NCI-H1092 (cell line): ENCODE results near the gene OSBPL5.
"Not testable (repeated sequence)": the region's sequence is repeated elsewhere in the genome, so short reads cannot be mapped to it uniquely, and the experiment has no call there.

Source experiments
- DNase-seq: peaks from one replicate; lab custom pipeline; 2025; lab: John Stamatoyannopoulos, UW

The OSBPL5 gene

GRCh38 chr11:3180869-3181268 is 15.8 kb upstream of the OSBPL5 start:
- no peak for DNase-seq

GRCh38 chr11:3178349-3178748 is 13.2 kb upstream of the OSBPL5 start:
- no peak for DNase-seq

GRCh38 chr11:3177931-3178330 is 12.8 kb upstream of the OSBPL5 start:
- no peak for DNase-seq

DNA sequence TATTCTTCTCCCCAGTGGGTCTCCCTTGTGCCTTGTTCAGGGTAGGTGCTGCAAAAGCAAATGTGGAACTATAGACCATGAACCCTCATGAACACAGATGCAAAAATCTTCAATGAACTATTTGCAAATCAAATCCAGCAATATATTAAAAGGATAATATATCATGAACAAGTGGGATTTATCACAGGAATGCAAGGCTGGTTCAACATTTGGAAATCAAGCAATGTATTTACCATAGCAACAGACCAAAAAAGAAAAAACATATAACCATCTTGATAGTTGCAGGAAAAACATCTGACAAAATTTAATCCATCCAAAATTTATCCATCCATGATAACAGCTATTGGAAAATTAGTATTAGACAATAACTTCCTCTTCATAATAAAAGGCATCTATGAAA is 11.4 kb upstream of the OSBPL5 start:
- no peak for DNase-seq

GRCh38 chr11:3175194-3175593 is 10.1 kb upstream of the OSBPL5 start:
- DNase-seq = no peak

DNA sequence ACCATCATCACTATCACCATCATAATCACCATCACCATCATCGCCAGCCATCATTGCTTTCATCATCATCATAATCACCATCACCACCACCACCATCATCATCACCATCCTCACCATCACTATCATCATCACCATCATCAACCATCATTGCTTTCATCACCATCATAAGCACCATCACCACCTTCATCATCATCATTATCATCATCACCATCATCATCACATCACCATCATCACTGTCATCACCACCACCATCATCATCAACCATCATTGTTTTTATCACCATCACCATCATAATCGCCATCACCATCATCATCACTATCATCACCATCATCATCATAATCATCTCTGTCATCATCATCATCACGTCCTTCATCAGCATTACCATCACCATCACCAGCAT is 9.3 kb upstream of the OSBPL5 start:
- DNase-seq = no peak

DNA sequence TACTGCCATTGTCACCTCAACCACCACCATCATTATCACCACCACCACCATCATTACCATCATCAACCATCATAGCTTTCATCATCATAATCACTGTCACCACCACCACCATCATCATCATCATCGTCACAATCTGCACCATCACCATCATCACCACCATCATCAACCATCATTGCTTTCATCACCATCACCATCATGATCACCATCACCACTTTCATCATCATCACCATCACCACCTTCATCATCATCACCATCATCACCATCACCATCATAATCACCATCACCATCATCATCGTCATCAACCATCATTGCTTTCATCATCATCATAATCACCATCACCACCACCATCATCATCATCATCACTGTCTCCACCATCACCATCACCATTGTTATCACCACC is 8.7 kb upstream of the OSBPL5 start:
- no peak for DNase-seq

GRCh38 chr11:3171931-3172560 is 6.9 kb upstream of the OSBPL5 start:
- DNase-seq = no peak

DNA sequence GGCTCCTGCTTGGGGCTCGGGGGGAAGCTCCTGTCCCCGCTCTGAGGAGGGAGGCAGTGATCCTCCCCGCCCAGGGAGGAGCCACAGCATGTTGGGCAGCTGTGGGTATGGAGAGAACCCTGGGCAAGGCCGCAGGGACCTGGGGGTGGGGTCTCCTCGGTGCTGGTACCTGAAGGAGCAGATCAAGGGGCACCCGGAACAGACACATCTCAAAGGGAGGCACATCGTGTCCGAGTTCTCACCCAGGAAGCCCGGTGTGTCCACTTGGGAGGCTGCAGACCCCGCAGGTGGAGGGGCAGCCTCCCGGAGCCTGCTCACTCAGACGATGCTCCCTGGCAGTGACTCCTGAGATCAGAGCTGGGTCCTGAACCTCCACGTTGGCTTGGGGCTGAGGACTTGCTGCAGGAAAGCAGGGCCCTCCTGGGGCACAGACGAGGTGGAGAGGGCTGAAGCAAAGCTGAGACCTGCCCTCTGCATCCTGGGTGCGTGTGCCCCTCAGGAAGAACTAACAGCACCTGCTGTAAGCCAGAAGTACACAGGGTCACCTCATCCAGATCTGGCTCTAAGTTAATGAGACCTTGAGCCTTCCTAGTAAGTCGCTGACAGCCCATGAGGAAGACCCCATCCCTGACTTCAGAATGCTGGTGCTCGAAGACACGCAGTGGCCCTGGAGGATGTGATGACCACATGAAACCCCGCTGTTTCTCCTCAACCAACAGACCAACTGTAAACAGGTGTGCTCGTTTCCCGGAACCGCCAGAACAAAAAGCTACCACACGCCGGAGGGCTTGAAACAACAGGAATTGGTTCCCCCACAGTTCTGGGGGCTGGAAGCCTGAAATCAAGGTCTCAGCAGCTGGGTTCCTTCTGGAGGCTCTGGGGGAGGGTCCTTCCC is 5.9 kb upstream of the OSBPL5 start:
- DNase-seq = no peak

- DNase-seq = no peak
Measured at GRCh38 chr11:3170044-3170755, 5.1 kb upstream of the OSBPL5 start.

DNA sequence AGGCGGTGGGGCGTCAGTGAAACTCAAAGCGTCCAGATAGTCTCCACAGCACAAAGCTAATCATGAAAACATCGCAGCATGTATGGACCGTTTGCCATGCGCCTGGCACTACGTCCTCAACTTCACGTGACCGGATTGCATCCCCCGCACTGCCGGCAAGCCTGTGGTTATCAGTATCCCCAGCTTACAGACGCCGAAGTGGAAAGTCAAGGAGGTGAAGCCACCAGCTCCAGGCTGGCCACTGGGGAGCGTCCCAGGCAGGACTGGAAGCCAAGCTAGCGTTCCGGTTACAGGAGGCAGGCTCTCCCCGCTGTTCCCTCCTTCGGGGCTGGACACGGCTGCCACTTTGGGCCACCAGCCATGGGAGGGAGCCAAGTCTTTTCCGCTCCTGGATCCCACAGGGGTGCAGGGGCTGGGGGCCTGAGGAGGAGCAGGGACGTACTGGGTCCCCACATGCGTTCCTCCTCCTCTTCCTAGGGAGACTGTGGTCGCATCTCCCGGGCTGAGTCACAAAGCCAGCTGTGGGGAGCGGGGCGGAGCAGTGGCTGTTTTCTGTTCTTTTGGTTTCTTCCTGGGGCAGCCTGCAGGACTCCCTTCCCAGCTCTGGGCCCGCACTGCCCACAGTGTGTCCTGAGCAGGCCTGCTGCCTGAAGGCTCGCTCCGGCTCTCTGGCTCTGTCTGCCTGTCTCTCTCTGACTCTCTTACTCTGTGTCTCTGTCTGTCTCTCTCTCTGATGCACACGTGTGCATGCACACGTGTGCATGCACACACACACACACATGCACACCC is 4.3 kb upstream of the OSBPL5 start:
- no peak for DNase-seq

DNA sequence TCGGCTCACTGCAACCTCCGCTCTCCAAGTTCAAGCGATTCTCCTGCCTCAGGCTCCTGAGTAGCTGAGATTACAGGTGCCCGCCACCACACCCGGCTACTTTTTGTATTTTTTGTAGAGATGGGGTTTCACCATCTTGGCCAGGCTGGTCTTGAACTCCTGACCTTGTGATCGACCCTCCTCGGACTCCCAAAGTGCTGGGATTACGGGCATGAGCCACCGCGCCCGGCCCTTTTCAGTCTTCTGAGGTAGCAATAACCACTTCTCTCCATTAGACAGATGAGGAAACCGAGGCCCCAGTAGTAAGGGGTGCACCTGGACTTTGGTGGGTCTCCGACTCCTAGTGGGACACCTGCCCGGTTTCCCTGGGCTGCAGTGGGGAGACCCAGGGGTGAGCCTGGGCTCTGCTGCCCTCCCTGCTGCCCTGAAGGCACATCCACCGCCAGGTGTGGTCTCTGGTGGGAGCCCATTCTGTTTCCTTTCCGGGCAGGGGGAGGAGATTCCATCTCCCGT is 3.7 kb upstream of the OSBPL5 start:
- not testable (repeated sequence) for DNase-seq

- DNase-seq = no peak
Measured at GRCh38 chr11:3167143-3168119, 2.3 kb upstream of the OSBPL5 start.

DNA sequence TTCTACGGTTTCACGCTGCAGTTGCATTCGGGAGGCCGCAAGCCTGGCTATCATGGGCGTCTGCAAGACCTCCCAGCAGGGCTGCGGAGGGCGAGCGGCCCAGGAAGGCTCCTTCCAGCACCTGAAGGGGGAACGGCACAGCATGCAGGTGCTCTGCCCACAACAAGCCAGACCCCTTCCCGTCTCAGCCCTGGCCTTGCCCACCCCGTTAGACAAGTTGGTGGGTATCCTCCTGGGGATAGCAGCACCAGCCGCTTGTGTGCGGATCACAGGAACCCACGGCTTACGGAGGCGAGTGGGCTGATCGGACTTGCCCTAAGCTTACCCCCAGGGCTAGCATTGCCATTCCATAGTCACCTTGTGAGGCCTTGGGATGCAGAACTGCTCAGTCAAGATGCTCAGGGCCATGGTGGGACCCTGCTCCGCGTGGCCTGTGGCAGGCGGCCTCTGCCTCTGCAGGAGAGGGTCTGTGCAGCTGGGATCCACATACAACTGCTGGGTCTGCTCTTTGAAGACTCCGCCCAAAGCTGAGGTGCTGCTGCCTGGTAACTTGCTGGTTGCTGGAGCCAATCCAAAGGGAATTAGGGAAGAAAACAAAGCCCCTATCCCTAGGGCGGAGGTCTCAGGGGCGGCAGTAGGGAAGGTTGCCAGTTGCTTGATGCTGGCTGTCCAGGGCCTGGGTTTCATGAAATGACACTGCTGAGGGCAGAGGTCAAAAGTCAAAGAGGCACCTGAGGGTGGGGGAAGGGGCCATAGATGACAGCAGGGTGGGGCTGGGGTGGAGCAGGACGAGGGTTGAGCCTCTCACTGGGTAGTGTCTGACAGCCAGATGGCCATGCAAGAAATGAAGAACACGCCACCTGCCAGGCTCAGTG is 1.4 kb upstream of the OSBPL5 start:
- DNase-seq = no peak

DNA sequence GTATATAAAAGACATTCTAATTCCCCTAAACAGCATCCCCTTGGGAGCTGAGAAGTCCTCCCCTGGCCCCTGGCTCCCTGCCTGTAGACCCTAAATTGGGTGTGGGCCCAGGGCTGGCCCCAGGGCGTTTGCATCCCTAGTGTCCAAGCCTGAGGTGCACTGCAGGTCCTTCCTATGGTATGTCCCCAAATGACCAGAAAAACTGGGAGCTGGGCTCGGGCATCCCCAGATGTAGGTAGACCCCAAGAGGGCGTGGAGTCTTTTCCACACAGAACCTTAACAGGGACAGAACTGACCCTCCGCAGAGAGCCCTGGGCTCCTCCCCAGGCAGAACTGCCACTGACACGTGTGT is 782 bp upstream of the OSBPL5 start:
- DNase-seq = no peak

DNA sequence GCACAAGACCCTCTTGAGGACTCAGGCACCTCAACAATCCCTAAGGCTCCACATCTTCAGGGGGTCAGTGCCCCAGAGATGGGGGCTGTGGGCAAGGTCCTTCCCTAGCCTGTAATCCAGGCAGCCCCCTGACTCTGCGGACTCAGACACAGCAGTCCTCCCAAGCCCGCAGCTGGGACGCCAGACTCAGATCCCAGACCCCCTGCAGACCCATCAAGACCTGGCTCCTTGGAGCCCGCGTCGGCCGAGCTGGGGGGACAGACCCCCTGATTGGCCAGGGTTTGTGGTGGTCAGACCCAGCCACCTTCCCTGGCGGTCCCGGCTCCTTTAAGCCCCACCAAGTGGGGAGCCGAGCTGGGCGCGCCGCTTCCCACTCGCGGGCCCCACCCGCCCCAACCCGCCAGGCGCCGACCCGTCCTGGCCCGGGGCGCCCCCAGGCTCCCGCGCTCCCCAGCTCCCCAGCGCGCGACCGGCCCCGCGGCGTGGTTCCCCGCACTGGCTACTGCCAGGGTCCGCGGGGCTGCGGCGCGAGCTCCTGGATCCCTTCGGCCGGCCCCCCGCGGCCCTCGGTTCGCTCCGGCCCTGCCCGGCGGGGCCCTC is 458 bp downstream of the OSBPL5 start:
- no peak for DNase-seq

- DNase-seq = no peak
Measured at GRCh38 chr11:3164138-3164551, 965 bp downstream of the OSBPL5 start.

- DNase-seq = no peak
Measured at GRCh38 chr11:3163241-3163981, 1.7 kb downstream of the OSBPL5 start.
